AG04449 (cell line): ENCODE results near the gene PARD3B.

ENCODE experiments used
- CTCF ChIA-PET: fragments of 350-600 bp; formaldehyde crosslinking; extraction: SDS; loops from one replicate; lab custom pipeline; 2021; ENCODE audit warnings: antibody characterized with exemption; lab: Yijun Ruan, JAX
- POLR2A ChIA-PET: fragments of 400-600, 350-600 bp; formaldehyde crosslinking; extraction: SDS; loops from one replicate; lab custom pipeline; 2020; ENCODE audit warnings: antibody characterized with exemption, inconsistent platforms; lab: Yijun Ruan, JAX
- DNase-seq: peaks from one replicate; pipeline ENCODE4 v3.0.0-alpha.2; 2010; ENCODE audit warnings: low read depth, low spot score
- H3K4me3 ChIP-seq: 2 replicates; pipeline ENCODE4 v1.5.1; 2011; ENCODE audit warnings: low read depth, mild to moderate bottlenecking, control low read depth, low read length
- TF ChIP-seq, protein P1 (sequence below): IDR thresholded peaks from one replicate; pipeline ENCODE4 v1.5.1; 2011; ENCODE audit warnings: mild to moderate bottlenecking, moderate library complexity, low read length, control low read depth, inconsistent platforms; ENCODE audit not compliant: insufficient read depth; ENCODE audit errors: missing control alignments

Gene PARD3B

GRCh38 chr2:205367331-205367935 lies 822.2 kb downstream of the PARD3B start:
- TF ChIP-seq, protein P1, sequence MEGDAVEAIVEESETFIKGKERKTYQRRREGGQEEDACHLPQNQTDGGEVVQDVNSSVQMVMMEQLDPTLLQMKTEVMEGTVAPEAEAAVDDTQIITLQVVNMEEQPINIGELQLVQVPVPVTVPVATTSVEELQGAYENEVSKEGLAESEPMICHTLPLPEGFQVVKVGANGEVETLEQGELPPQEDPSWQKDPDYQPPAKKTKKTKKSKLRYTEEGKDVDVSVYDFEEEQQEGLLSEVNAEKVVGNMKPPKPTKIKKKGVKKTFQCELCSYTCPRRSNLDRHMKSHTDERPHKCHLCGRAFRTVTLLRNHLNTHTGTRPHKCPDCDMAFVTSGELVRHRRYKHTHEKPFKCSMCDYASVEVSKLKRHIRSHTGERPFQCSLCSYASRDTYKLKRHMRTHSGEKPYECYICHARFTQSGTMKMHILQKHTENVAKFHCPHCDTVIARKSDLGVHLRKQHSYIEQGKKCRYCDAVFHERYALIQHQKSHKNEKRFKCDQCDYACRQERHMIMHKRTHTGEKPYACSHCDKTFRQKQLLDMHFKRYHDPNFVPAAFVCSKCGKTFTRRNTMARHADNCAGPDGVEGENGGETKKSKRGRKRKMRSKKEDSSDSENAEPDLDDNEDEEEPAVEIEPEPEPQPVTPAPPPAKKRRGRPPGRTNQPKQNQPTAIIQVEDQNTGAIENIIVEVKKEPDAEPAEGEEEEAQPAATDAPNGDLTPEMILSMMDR = no peak
- H3K4me3 ChIP-seq = no peak overlapping the region
- CTCF ChIA-PET = no interaction called here
- no peak for DNase-seq
- POLR2A ChIA-PET = no interaction called here

DNA sequence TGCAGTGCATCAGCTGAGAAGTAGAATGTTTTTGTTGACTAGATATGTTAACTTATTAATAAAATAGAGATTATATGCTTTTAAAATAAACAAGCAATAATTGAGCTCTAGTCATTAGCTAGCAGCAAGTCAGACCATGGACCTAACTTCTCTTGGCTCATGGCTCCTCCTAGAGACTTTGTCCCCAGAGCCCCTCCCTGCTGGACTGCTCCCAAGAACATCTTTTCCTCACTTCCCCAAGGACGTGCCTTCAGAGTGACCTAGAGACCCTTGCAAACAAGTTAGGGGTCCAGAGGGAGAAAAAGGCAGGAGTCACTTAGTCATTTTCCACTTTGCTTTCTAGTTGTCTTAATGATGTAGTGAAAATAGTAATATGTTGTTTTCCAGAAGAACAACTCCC lies 824.5 kb downstream of the PARD3B start:
- ChIA-PET POLR2A (no interaction called here), CTCF (no interaction called here)
- no peak for DNase-seq
- H3K4me3 ChIP-seq = no peak overlapping the region
- TF ChIP-seq, protein P1 = no peak

DNA sequence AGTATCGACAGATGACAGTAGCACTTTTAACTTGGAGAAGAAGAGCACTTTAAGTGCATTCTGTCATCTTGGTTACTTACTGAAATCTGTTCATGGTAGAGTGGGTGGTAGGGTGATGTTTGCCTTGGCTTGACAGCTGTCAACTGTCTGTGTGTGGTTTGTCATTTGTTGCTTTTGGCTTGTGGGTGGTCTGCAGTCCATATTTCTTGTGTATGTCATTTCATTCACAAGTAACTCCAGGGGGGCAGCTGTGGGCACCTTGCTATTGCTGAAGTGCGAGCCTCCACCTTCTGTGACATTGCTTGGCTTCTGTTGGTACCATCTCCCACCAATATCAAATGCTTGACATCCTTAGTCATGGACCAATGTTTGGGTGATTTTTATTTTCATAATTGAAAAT lies 825.5 kb downstream of the PARD3B start:
- ChIA-PET CTCF (no interaction called here), POLR2A (no interaction called here)
- DNase-seq = no peak
- TF ChIP-seq, protein P1 = no peak
- no peak overlapping the region for H3K4me3 ChIP-seq

DNA sequence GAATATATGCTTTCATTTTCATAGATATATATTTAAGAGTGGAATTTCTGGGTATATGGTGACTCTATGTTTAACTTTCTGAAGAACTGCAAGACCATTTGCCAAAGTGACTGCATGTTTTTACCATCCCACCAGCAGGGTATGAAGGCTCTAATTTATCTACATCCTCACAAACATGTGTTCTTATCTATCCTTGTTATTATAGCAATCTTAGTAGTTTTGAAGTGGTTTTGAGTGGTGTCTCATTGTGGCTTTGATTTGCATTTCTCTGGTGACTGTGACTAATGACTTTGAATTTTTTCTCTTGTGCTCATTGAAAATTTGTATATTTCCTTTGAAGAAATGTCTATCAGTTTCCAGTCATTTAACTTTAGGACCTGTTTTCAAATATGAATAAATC lies 826.9 kb downstream of the PARD3B start:
- no peak for DNase-seq
- H3K4me3 ChIP-seq = no peak overlapping the region
- TF ChIP-seq, protein P1 = no peak
- ChIA-PET POLR2A (no interaction called here), CTCF (no interaction called here)

GRCh38 chr2:205375461-205376448 lies 830.5 kb downstream of the PARD3B start:
- ChIA-PET POLR2A (no interaction called here), CTCF (interaction anchor here (1.3 kb wide), 1 partner anchor 300 kb away, joined by 3 read pairs; no protein-coding TSS in a partner anchor)
- no peak overlapping the region for H3K4me3 ChIP-seq
- no peak for DNase-seq
- TF ChIP-seq, protein P1 = no peak

DNA sequence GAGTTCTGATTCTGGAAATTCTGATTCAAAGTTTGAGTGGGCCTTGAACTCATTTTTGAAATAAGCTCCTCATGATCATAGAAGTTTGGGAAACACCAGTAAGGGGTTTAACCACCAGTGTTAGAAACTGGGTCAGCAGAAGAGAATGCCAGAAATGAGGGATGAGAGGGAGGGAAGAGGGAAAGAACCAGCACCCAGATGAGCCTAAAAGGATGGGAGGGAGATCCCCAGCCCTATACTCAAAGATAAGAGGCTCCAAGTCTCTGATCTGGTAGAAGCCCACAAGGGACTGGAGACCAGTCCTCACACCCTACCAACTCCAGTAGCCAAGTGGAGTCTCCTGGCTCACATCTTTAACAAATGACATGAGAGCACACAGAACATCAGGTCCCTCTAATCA lies 832.0 kb downstream of the PARD3B start:
- ChIA-PET POLR2A (no interaction called here), CTCF (interaction anchor here (1.1 to 1.3 kb wide), 2 partner anchors 17 to 299 kb away, joined by 3 read pairs; no protein-coding TSS in a partner anchor)
- no peak overlapping the region for H3K4me3 ChIP-seq
- TF ChIP-seq, protein P1 = no peak
- no peak for DNase-seq
